Thoracic aorta (tissue), 2 donors: ENCODE data around the gene IL4I1. TPM values are rescaled to one million over a fixed set of nuclear protein-coding genes. Genes with fewer than 3 reads are reported as not detected.

Experiments used
- ATAC-seq: fragments of 150-250 bp; one replicate; pipeline ENCODE4 v1.8.0; 2017; ENCODE audit warnings: low read depth; ENCODE audit not compliant: insufficient number of reproducible peaks, low FRiP score
- DNase-seq: peaks from one replicate; pipeline ENCODE4 v3.0.0-alpha.2; 2020; ENCODE audit warnings: low spot score
- H3K27ac ChIP-seq, 2 donors: fragments of 200-600 bp; sonication (generic); 1 replicate in 1 of 2; 2 replicates in 1 of 2; pipeline ENCODE4 v1.5.1; 2016; ENCODE audit warnings: mild to moderate bottlenecking in 2 of 2, moderate library complexity in 2 of 2
- H3K27me3 ChIP-seq: fragments of 200-600 bp; sonication (generic); replicated peaks from 2 replicates; pipeline ENCODE4 v1.6.0; 2016; ENCODE audit warnings: mild to moderate bottlenecking; ENCODE audit not compliant: insufficient read depth
- H3K36me3 ChIP-seq: fragments of 200-600 bp; sonication (generic); one replicate; pipeline ENCODE4 v1.5.1; 2016
- H3K4me1 ChIP-seq, 2 donors: fragments of 200-600 bp; sonication (generic); 1 replicate in 1 of 2; 2 replicates in 1 of 2; pipeline versions ENCODE4 v1.5.1 to v1.6.0; 2016; ENCODE audit warnings: low read depth in 2 of 2, mild to moderate bottlenecking in 1 of 2; ENCODE audit not compliant: control insufficient read depth in 1 of 2
- H3K4me3 ChIP-seq: fragments of 200-600 bp; sonication (generic); 2 replicates; pipeline ENCODE4 v1.5.1; 2016; ENCODE audit warnings: mild to moderate bottlenecking
- H3K9me3 ChIP-seq: fragments of 200-600 bp; sonication (generic); 2 replicates; pipeline ENCODE4 v1.5.1; 2016
- total RNA-seq, 2 donors: library from RNA; depleted of rRNA; stranded (reverse); fragments of >200 nt; gene quantifications; one replicate each; pipeline versions ENCODE4 v1.1.0 to v1.2.3, GENCODE V29; 2016
- TF ChIP-seq, protein P1 (sequence below): fragments of 200-600 bp; sonication (generic); IDR thresholded peaks from one replicate; pipeline ENCODE4 v1.5.1; 2019; ENCODE audit warnings: antibody characterized with exemption

Gene IL4I1
- total RNA-seq, 2 donors from 2014 or later = 1.5 to 2.2 TPM

GRCh38 chr19:49872245-49873128 is 24.2 kb downstream of the IL4I1 start:
- Histone ChIP-seq H3K4me3 (no peak overlapping the region), H3K9me3 (no peaks in the 10 kb centered on the region), H3K27me3 (no peaks in the 10 kb centered on the region), H3K4me1 (peaks cover 14 to 40% of the 10 kb centered on the region in 2 donors), H3K27ac (no peak overlapping the region), H3K36me3 (no peaks in the 10 kb centered on the region)
- TF ChIP-seq, protein P1, sequence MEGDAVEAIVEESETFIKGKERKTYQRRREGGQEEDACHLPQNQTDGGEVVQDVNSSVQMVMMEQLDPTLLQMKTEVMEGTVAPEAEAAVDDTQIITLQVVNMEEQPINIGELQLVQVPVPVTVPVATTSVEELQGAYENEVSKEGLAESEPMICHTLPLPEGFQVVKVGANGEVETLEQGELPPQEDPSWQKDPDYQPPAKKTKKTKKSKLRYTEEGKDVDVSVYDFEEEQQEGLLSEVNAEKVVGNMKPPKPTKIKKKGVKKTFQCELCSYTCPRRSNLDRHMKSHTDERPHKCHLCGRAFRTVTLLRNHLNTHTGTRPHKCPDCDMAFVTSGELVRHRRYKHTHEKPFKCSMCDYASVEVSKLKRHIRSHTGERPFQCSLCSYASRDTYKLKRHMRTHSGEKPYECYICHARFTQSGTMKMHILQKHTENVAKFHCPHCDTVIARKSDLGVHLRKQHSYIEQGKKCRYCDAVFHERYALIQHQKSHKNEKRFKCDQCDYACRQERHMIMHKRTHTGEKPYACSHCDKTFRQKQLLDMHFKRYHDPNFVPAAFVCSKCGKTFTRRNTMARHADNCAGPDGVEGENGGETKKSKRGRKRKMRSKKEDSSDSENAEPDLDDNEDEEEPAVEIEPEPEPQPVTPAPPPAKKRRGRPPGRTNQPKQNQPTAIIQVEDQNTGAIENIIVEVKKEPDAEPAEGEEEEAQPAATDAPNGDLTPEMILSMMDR = no peak
- ATAC-seq = no peak
- no peak for DNase-seq

GRCh38 chr19:49871349-49871985 is 25.2 kb downstream of the IL4I1 start:
- TF ChIP-seq, protein P1 = no peak
- Histone ChIP-seq H3K9me3 (no peaks in the 10 kb centered on the region), H3K36me3 (no peaks in the 10 kb centered on the region), H3K4me1 (peaks cover 18 to 44% of the 10 kb centered on the region in 2 donors), H3K27ac (no peak overlapping the region), H3K4me3 (no peak overlapping the region), H3K27me3 (no peaks in the 10 kb centered on the region)
- ATAC-seq = no peak
- DNase-seq = no peak

- H3K4me1 ChIP-seq = peaks cover 20 to 49% of the 10 kb centered on the region in 2 donors
- H3K27ac ChIP-seq = peak overlapping the region; percentile 67 to 80
- TF ChIP-seq, protein P1 = no peak
- H3K4me3 ChIP-seq = peak overlapping the region; percentile 68
- no peaks in the 10 kb centered on the region for H3K36me3 ChIP-seq
- H3K9me3 ChIP-seq = no peaks in the 10 kb centered on the region
- no peaks in the 10 kb centered on the region for H3K27me3 ChIP-seq
- DNase-seq (no peak), ATAC-seq (no peak)
Observed at GRCh38 chr19:49870309-49870901, 26.3 kb downstream of the IL4I1 start.

DNA sequence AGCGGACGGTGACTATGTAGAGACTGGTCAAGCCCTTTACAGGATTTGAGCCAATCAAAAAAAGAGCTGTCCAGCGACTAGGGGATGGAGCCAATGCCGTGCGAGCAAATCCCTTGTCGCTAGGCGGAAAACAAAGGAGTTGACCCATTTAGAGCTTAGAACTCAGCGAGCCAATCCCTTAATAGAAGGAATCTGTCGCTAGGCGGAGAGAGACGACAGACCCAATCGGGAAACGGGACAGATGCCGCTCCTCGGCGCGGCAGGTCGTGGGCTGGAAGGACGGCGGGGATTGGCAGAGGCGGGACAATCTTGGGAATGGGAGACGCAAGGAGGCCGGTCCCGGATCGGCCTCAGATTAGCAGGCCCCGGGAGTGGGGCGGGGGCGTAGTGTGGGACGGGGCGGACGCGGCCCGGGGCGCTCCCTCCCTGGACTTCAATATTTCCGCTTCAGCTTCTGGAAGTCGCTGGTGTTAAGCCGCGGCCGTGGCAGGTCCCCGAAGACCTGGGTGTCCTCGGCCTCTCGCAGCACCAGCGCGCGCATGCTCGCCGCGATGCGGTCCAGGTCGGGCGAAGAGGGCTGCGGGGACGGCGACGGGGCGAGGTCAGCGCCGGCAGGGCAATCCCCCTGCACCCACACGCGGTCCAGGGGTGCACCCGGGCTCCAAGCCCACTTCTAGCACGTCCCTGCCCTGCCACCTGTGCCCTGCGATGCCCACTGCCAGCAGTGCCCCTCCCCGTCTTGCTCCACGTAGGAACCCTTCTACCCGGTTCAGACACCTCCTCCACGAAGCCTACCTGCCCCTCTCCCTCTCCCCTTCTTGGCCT is 27.0 kb downstream of the IL4I1 start:
- Histone ChIP-seq H3K27me3 (no peaks in the 10 kb centered on the region), H3K4me3 (peak overlapping the region; percentile 71), H3K27ac (peak overlapping the region; percentile 90 to 92), H3K4me1 (peaks cover 18 to 48% of the 10 kb centered on the region in 2 donors), H3K36me3 (no peaks in the 10 kb centered on the region), H3K9me3 (no peaks in the 10 kb centered on the region)
- ATAC-seq = peak; percentile 96
- TF ChIP-seq, protein P1 = peak; percentile 7
- DNase-seq = peak; percentile 88
